ENCODE results near the gene CPXM2.

GRCh38 chr10:123858907-123859652, 32.5 kb downstream of the CPXM2 start:
- TF ChIP-seq TAF1 (IDR thresholded peaks at IDR 0.05; ENCODE audit: borderline replicate concordance, insufficient read depth, low read length) (no peak), POLR2AphosphoS5 (IDR thresholded peaks at IDR 0.05; ENCODE audit: low read depth, low read length) (no peak)
